Neural progenitor cell (in vitro differentiated cells): ENCODE results near the gene RTN1. TPM values are rescaled to one million over a fixed set of nuclear protein-coding genes. Genes with fewer than 3 reads are reported as not detected.

Source experiments
- DNase-seq: peaks from one replicate; pipeline ENCODE4 v3.0.0-alpha.2; 2016; ENCODE audit warnings: low spot score
- H2AFZ ChIP-seq: fragments of 200-600 bp; sonication (generic); replicated peaks from 2 replicates; pipeline ENCODE4 v1.6.1; 2016; ENCODE audit warnings: antibody characterized with exemption
- H3F3A ChIP-seq: fragments of 200-600 bp; sonication (generic); 2 replicates; pipeline ENCODE4 v1.6.1; 2016; ENCODE audit warnings: antibody characterized with exemption, low read depth
- H3K27ac ChIP-seq: fragments of 200-600 bp; sonication (generic); 2 replicates; pipeline ENCODE4 v1.5.1; 2016; ENCODE audit warnings: mild to moderate bottlenecking
- H3K27me3 ChIP-seq: fragments of 200-600 bp; sonication (generic); 2 replicates; pipeline ENCODE4 v1.6.1; 2016; ENCODE audit warnings: mild to moderate bottlenecking, moderate library complexity
- H3K36me3 ChIP-seq: fragments of 200-600 bp; sonication (generic); 2 replicates; pipeline ENCODE4 v1.5.1; 2016
- H3K4me1 ChIP-seq: fragments of 200-600 bp; sonication (generic); 2 replicates; pipeline ENCODE4 v1.6.1; 2016; ENCODE audit warnings: mixed run types
- H3K4me2 ChIP-seq: fragments of 200-600 bp; sonication (generic); 2 replicates; pipeline ENCODE4 v1.6.1; 2016
- H3K4me3 ChIP-seq: fragments of 200-600 bp; sonication (generic); 2 replicates; pipeline ENCODE4 v1.5.1; 2016
- H3K79me2 ChIP-seq: fragments of 200-600 bp; sonication (generic); 2 replicates; pipeline ENCODE4 v1.6.1; 2016; ENCODE audit warnings: low read depth
- H3K9ac ChIP-seq: fragments of 200-600 bp; sonication (generic); 2 replicates; pipeline ENCODE4 v1.6.1; 2016
- H3K9me3 ChIP-seq: fragments of 200-600 bp; sonication (generic); 2 replicates; pipeline ENCODE4 v1.5.1; 2016; ENCODE audit warnings: low read depth
- H4K20me1 ChIP-seq: fragments of 200-600 bp; sonication (generic); 2 replicates; pipeline ENCODE4 v1.6.1; 2016; ENCODE audit warnings: low read depth
- H3K27ac Mint-ChIP-seq: 3 replicates; pipeline ENCODE4 v1.8.0; 2021; ENCODE audit warnings: mixed read lengths
- H3K27me3 Mint-ChIP-seq: 2 replicates; pipeline ENCODE4 v1.8.0; 2022; ENCODE audit warnings: low read depth, mild to moderate bottlenecking, inconsistent platforms, moderate library complexity, mixed read lengths; ENCODE audit not compliant: insufficient read depth
- H3K36me3 Mint-ChIP-seq: 3 replicates; pipeline ENCODE4 v1.8.0; 2021; ENCODE audit warnings: mixed read lengths
- H3K4me1 Mint-ChIP-seq: 3 replicates; pipeline ENCODE4 v1.8.0; 2021; ENCODE audit warnings: mixed read lengths
- H3K4me3 Mint-ChIP-seq: 3 replicates; pipeline ENCODE4 v1.8.0; 2021; ENCODE audit warnings: mild to moderate bottlenecking, moderate library complexity, mixed read lengths
- H3K9me3 Mint-ChIP-seq: 3 replicates; pipeline ENCODE4 v1.8.0; 2020; ENCODE audit warnings: mixed read lengths
- CTCF ChIP-seq: fragments of 200-600 bp; sonication (generic); IDR thresholded peaks from 2 replicates; pipeline ENCODE4 v1.5.1; 2017; ENCODE audit warnings: antibody characterized with exemption, mild to moderate bottlenecking
- EZH2 ChIP-seq: fragments of 200-600 bp; sonication (generic); IDR thresholded peaks from 2 replicates; pipeline ENCODE4 v1.6.1; 2017; ENCODE audit warnings: antibody characterized with exemption, mild to moderate bottlenecking, moderate library complexity
- EZH2phosphoT487 ChIP-seq: fragments of 200-600 bp; sonication (generic); IDR thresholded peaks from 2 replicates; pipeline ENCODE4 v1.6.1; 2017; ENCODE audit warnings: antibody characterized with exemption
- total RNA-seq: library from RNA; depleted of rRNA; stranded (reverse); fragments of >200 nt; gene quantifications from 2 replicates; pipeline ENCODE4 v1.2.3, GENCODE V29; 2015; ENCODE audit warnings: low replicate concordance

Gene RTN1
- total RNA-seq, 1 donor from 2014 or later, result 7.7 TPM

- H3K4me2 ChIP-seq, result no peak overlapping the region
- H2AFZ ChIP-seq, result no peak overlapping the region
- no peaks in the 10 kb centered on the region for H3K9me3 Mint-ChIP-seq
- H3K9me3 ChIP-seq, result no peaks in the 10 kb centered on the region
- H3F3A ChIP-seq, result no peaks in the 10 kb centered on the region
- H3K27ac Mint-ChIP-seq, result no peak overlapping the region
- no peaks in the 10 kb centered on the region for H4K20me1 ChIP-seq
- no peaks in the 10 kb centered on the region for H3K36me3 Mint-ChIP-seq
- H3K27me3 Mint-ChIP-seq, result no peaks in the 10 kb centered on the region
- H3K9ac ChIP-seq, result no peak overlapping the region
- peaks cover 28% of the 10 kb centered on the region for H3K4me1 ChIP-seq
- no peak for TF ChIP-seq EZH2
- TF ChIP-seq CTCF, result no peak
- TF ChIP-seq EZH2phosphoT487, result no peak
- DNase-seq, result no peak
- H3K4me3 Mint-ChIP-seq, result no peak overlapping the region
- no peak overlapping the region for H3K27ac ChIP-seq
- H3K79me2 ChIP-seq, result no peaks in the 10 kb centered on the region
- no peak overlapping the region for H3K4me3 ChIP-seq
- H3K36me3 ChIP-seq, result no peaks in the 10 kb centered on the region
- peaks cover 30% of the 10 kb centered on the region for H3K4me1 Mint-ChIP-seq
- H3K27me3 ChIP-seq, result no peaks in the 10 kb centered on the region
Observed at GRCh38 chr14:59827401-59827800, 43.2 kb downstream of the RTN1 start.

DNA sequence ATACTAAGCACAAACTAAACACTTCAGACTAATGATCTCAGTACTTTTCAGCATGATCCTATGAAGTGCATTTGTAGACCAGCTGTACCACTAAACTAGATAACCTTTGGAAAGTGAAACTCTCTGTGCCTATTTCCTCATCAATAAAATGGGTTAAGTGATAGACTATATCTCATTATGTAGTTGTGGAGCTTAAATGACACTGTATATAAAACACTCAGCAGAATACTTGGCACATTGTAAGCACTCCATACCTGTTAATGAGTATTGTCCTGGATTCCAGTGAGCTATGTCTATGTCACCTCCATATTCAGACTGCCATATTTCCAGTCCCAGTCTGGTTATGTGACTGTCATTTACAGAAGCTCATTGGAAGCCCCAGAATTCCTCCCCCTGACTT is 44.4 kb downstream of the RTN1 start:
- Mint-ChIP-seq H3K4me3 (no peak overlapping the region), H3K4me1 (peaks cover 30% of the 10 kb centered on the region), H3K27ac (no peak overlapping the region), H3K36me3 (no peaks in the 10 kb centered on the region), H3K27me3 (no peaks in the 10 kb centered on the region), H3K9me3 (no peaks in the 10 kb centered on the region)
- H3K4me1 ChIP-seq, result peaks cover 28% of the 10 kb centered on the region
- no peaks in the 10 kb centered on the region for H3F3A ChIP-seq
- no peak overlapping the region for H3K9ac ChIP-seq
- TF ChIP-seq EZH2, result no peak
- no peak for TF ChIP-seq CTCF
- no peak for TF ChIP-seq EZH2phosphoT487
- no peaks in the 10 kb centered on the region for H4K20me1 ChIP-seq
- H3K4me3 ChIP-seq, result no peak overlapping the region
- no peaks in the 10 kb centered on the region for H3K9me3 ChIP-seq
- H3K79me2 ChIP-seq, result no peaks in the 10 kb centered on the region
- H3K36me3 ChIP-seq, result no peaks in the 10 kb centered on the region
- no peaks in the 10 kb centered on the region for H3K27me3 ChIP-seq
- DNase-seq, result no peak
- H3K4me2 ChIP-seq, result no peak overlapping the region
- no peak overlapping the region for H3K27ac ChIP-seq
- no peak overlapping the region for H2AFZ ChIP-seq

DNA sequence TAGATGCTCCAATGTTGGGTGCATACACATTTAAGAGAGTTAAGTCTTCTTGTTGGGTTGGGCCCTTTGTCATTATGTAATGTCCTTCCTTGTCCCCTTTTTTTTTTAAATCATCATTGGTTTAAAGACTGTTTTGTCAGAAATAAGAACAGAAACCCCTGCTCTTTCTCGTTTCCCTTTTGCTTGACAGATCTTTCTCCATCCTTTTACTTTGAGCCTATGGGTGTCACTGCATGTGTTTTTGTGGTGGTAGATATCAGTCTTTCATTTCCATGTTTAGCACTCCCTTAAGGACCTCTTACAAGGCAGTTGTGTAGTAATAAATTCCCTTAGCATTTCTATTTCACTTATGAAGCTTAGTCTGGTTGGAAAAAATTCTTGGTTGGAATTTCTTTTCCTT is 47.4 kb downstream of the RTN1 start:
- Histone ChIP-seq H3K9ac (no peak overlapping the region), H3K4me1 (peaks cover 6% of the 10 kb centered on the region), H3K27ac (no peak overlapping the region), H3F3A (no peaks in the 10 kb centered on the region), H3K36me3 (no peaks in the 10 kb centered on the region), H3K27me3 (no peaks in the 10 kb centered on the region), H2AFZ (no peak overlapping the region), H3K9me3 (no peaks in the 10 kb centered on the region), H4K20me1 (no peaks in the 10 kb centered on the region), H3K4me2 (no peak overlapping the region), H3K4me3 (no peak overlapping the region), H3K79me2 (no peaks in the 10 kb centered on the region)
- H3K4me1 Mint-ChIP-seq, result peaks cover 10% of the 10 kb centered on the region
- no peaks in the 10 kb centered on the region for H3K27me3 Mint-ChIP-seq
- no peak for DNase-seq
- TF ChIP-seq EZH2phosphoT487 (no peak), CTCF (no peak), EZH2 (no peak)
- no peaks in the 10 kb centered on the region for H3K9me3 Mint-ChIP-seq
- H3K36me3 Mint-ChIP-seq, result no peaks in the 10 kb centered on the region
- H3K4me3 Mint-ChIP-seq, result no peak overlapping the region
- H3K27ac Mint-ChIP-seq, result no peak overlapping the region
